Caco-2 (cell line): ENCODE results near the gene MIEN1. TPM values are rescaled to one million over a fixed set of nuclear protein-coding genes. Genes with fewer than 3 reads are reported as not detected.

Source experiments
- BruUV-seq: library from RNA; stranded (reverse); fragments of 400-500 nt; replicated peaks from 2 replicates; lab custom pipeline; 2021; lab: Mats Ljungman, UMichigan
- CTCF ChIA-PET: fragments of 300-600 bp; sonication (Branson Sonifier 250); formaldehyde crosslinking; loops from one replicate; lab custom pipeline; 2022; ENCODE audit warnings: antibody characterized with exemption; lab: Charles Lee
- POLR2A ChIA-PET: fragments of 300-600 bp; sonication (Branson Sonifier 250); formaldehyde crosslinking; loops from one replicate; lab custom pipeline; 2022; ENCODE audit warnings: antibody characterized with exemption; lab: Charles Lee
- DNase-seq, 2 experiments: peaks; one replicate each; pipeline versions ENCODE4 v3.0.0 to v3.0.0-alpha.2; 2020 to 2022
- H3K27me3 ChIP-seq: replicated peaks from 2 replicates; pipeline ENCODE4 v1.6.0; 2011; ENCODE audit warnings: low read length; ENCODE audit not compliant: control insufficient read depth, insufficient read depth
- H3K36me3 ChIP-seq: 2 replicates; pipeline ENCODE4 v1.5.1; 2011; ENCODE audit warnings: low read length; ENCODE audit not compliant: control insufficient read depth, insufficient read depth
- H3K4me1 ChIP-seq: fragments of 250-450 bp; sonication (Bioruptor Pico); 2 replicates; pipeline ENCODE4 v1.5.1; 2020; ENCODE audit warnings: mild to moderate bottlenecking
- H3K4me3 ChIP-seq: 2 replicates; pipeline ENCODE4 v1.5.1; 2011; ENCODE audit warnings: low read depth, mild to moderate bottlenecking, control low read depth, low read length
- H3K9me3 ChIP-seq: fragments of 250-450 bp; sonication (Bioruptor Pico); 2 replicates; pipeline ENCODE4 v1.5.1; 2020; ENCODE audit warnings: mild to moderate bottlenecking, moderate library complexity
- H3K27ac Mint-ChIP-seq: one replicate; pipeline ENCODE4 v1.8.0; 2022; ENCODE audit warnings: mixed read lengths; ENCODE audit not compliant: unreplicated experiment
- H3K27me3 Mint-ChIP-seq: one replicate; pipeline ENCODE4 v1.8.0; 2022; ENCODE audit warnings: mixed read lengths; ENCODE audit not compliant: insufficient read depth, unreplicated experiment
- H3K36me3 Mint-ChIP-seq: one replicate; pipeline ENCODE4 v1.8.0; 2022; ENCODE audit warnings: mild to moderate bottlenecking, mixed read lengths; ENCODE audit not compliant: insufficient read depth, unreplicated experiment
- H3K4me1 Mint-ChIP-seq: one replicate; pipeline ENCODE4 v1.8.0; 2022; ENCODE audit warnings: low read depth, mixed read lengths; ENCODE audit not compliant: unreplicated experiment
- H3K4me3 Mint-ChIP-seq: one replicate; pipeline ENCODE4 v1.8.0; 2022; ENCODE audit warnings: mild to moderate bottlenecking, moderate library complexity, mixed read lengths; ENCODE audit not compliant: unreplicated experiment
- H3K9me3 Mint-ChIP-seq: one replicate; pipeline ENCODE4 v1.8.0; 2022; ENCODE audit warnings: mixed read lengths; ENCODE audit not compliant: unreplicated experiment
- CTCF ChIP-seq, 2 experiments: fragments of 200-600 bp in 1 of 2; IDR thresholded peaks; 1 replicate in 1 of 2; 2 replicates in 1 of 2; pipeline versions ENCODE4 v1.5.1 to v1.8.0; 2011 to 2022; ENCODE audit warnings: antibody characterized with exemption in 1 of 2, control low read depth in 1 of 2, inconsistent platforms in 1 of 2, low read depth in 1 of 2, low read length in 1 of 2, mild to moderate bottlenecking in 1 of 2, moderate library complexity in 1 of 2; ENCODE audit not compliant: insufficient read depth in 1 of 2, severe bottlenecking in 1 of 2, unreplicated experiment in 1 of 2
- intact Hi-C: fragments of 100-400 bp; cut with micrococcal nuclease; formaldehyde crosslinking; loops from one replicate; pipeline ENCODE4 v1.10.0; 2022; ENCODE audit not compliant: unreplicated experiment
- total RNA-seq: library from RNA; stranded (reverse); gene quantifications from 2 replicates; pipeline ENCODE4 v1.2.3, GENCODE V29; 2022

Gene MIEN1
- total RNA-seq, 1 experiment from 2014 or later, result 42.9 TPM

- peaks cover 67% of the 10 kb centered on the region for H3K36me3 Mint-ChIP-seq
- no TSS peak for BruUV-seq
- H3K4me3 ChIP-seq, result no peak overlapping the region
- H3K4me1 ChIP-seq, result peaks cover 11% of the 10 kb centered on the region
- no peak overlapping the region for H3K27ac Mint-ChIP-seq
- intact Hi-C loops, result no loop called here
- no peaks in the 10 kb centered on the region for H3K9me3 Mint-ChIP-seq
- no peak for TF ChIP-seq CTCF (IDR thresholded peaks at IDR 0.05; ENCODE audit: insufficient read depth in 1 of 2, low read depth in 1 of 2, low read length in 1 of 2, severe bottlenecking in 1 of 2, unreplicated experiment in 1 of 2)
- H3K9me3 ChIP-seq, result no peaks in the 10 kb centered on the region
- ChIA-PET CTCF (no interaction called here), POLR2A (interaction anchor here (0.5 kb wide), 1 partner anchor 497 kb away, joined by 5 read pairs; no protein-coding TSS in a partner anchor)
- DNase-seq, result no peak
- peaks cover 21% of the 10 kb centered on the region for H3K36me3 ChIP-seq
- H3K27me3 ChIP-seq, result no peaks in the 10 kb centered on the region
- H3K4me3 Mint-ChIP-seq, result no peak overlapping the region
- H3K27me3 Mint-ChIP-seq, result no peaks in the 10 kb centered on the region
- H3K4me1 Mint-ChIP-seq, result peaks cover 3% of the 10 kb centered on the region
Observed at GRCh38 chr17:39746145-39746461, 15.8 kb upstream of the MIEN1 start.

- no TSS peak for BruUV-seq
- Histone ChIP-seq H3K4me1 (peaks cover 13% of the 10 kb centered on the region), H3K27me3 (no peaks in the 10 kb centered on the region), H3K36me3 (peaks cover 21% of the 10 kb centered on the region), H3K4me3 (no peak overlapping the region), H3K9me3 (no peaks in the 10 kb centered on the region)
- ChIA-PET POLR2A (no interaction called here), CTCF (no interaction called here)
- Mint-ChIP-seq H3K36me3 (peaks cover 71% of the 10 kb centered on the region), H3K27ac (no peak overlapping the region), H3K4me1 (peaks cover 7% of the 10 kb centered on the region), H3K9me3 (no peaks in the 10 kb centered on the region), H3K4me3 (no peak overlapping the region), H3K27me3 (no peaks in the 10 kb centered on the region)
- intact Hi-C loops, result no loop called here
- TF ChIP-seq CTCF (IDR thresholded peaks at IDR 0.05; ENCODE audit: insufficient read depth in 1 of 2, low read depth in 1 of 2, low read length in 1 of 2, severe bottlenecking in 1 of 2, unreplicated experiment in 1 of 2), result no peak
- no peak for DNase-seq
Observed at GRCh38 chr17:39745335-39746144, 15.2 kb upstream of the MIEN1 start.

- no peaks in the 10 kb centered on the region for H3K9me3 ChIP-seq
- CTCF ChIA-PET, result interaction anchor here (0.6 to 1.7 kb wide), 2 partner anchors 9 to 268 kb away, joined by 3 to 8 read pairs; no protein-coding TSS in a partner anchor
- H3K4me1 ChIP-seq, result peaks cover 15% of the 10 kb centered on the region
- H3K4me3 Mint-ChIP-seq, result no peak overlapping the region
- BruUV-seq, result no TSS peak
- peaks cover 7% of the 10 kb centered on the region for H3K4me1 Mint-ChIP-seq
- H3K36me3 Mint-ChIP-seq, result peaks cover 78% of the 10 kb centered on the region
- peaks cover 21% of the 10 kb centered on the region for H3K36me3 ChIP-seq
- DNase-seq, result no peak
- H3K27me3 Mint-ChIP-seq, result no peaks in the 10 kb centered on the region
- intact Hi-C loops, result no loop called here
- no peak for TF ChIP-seq CTCF (IDR thresholded peaks at IDR 0.05; ENCODE audit: insufficient read depth in 1 of 2, low read depth in 1 of 2, low read length in 1 of 2, severe bottlenecking in 1 of 2, unreplicated experiment in 1 of 2)
- H3K9me3 Mint-ChIP-seq, result no peaks in the 10 kb centered on the region
- no peak overlapping the region for H3K4me3 ChIP-seq
- no peaks in the 10 kb centered on the region for H3K27me3 ChIP-seq
- POLR2A ChIA-PET, result interaction anchor here (0.5 kb wide), 1 partner anchor 264 kb away, joined by 5 read pairs; no protein-coding TSS in a partner anchor
- H3K27ac Mint-ChIP-seq, result no peak overlapping the region
Observed at GRCh38 chr17:39744836-39745215, 14.5 kb upstream of the MIEN1 start.
